ENCODE results near the gene TFDP1.
"Not testable (repeated sequence)": the region's sequence is repeated elsewhere in the genome, so short reads cannot be mapped to it uniquely, and the experiment has no call there.

The TFDP1 gene

GRCh38 chr13:113621046-113621445, 36.5 kb downstream of the TFDP1 start:
- no peak for DNase-seq

- DNase-seq, result not testable (repeated sequence)
Measured at GRCh38 chr13:113621498-113621897, 36.9 kb downstream of the TFDP1 start.

GRCh38 chr13:113621986-113622550, 37.5 kb downstream of the TFDP1 start:
- DNase-seq, result not testable (repeated sequence)

- no peak for DNase-seq
Measured at GRCh38 chr13:113622791-113623490, 38.4 kb downstream of the TFDP1 start.

GRCh38 chr13:113623491-113624234, 39.1 kb downstream of the TFDP1 start:
- no peak for DNase-seq

- no peak for DNase-seq
Measured at GRCh38 chr13:113624235-113624587, 39.7 kb downstream of the TFDP1 start.

GRCh38 chr13:113624640-113625304, 40.2 kb downstream of the TFDP1 start:
- not testable (repeated sequence) for DNase-seq

- no peak for DNase-seq
Measured at GRCh38 chr13:113625965-113626721, 41.6 kb downstream of the TFDP1 start.

GRCh38 chr13:113627136-113627535, 42.6 kb downstream of the TFDP1 start:
- no peak for DNase-seq

GRCh38 chr13:113628291-113629270, 44.0 kb downstream of the TFDP1 start:
- no peak for DNase-seq

- DNase-seq, result no peak
Measured at GRCh38 chr13:113629866-113630265, 45.3 kb downstream of the TFDP1 start.

- DNase-seq, result no peak
Measured at GRCh38 chr13:113630296-113630695, 45.7 kb downstream of the TFDP1 start.

- DNase-seq, result no peak
Measured at GRCh38 chr13:113630804-113631203, 46.3 kb downstream of the TFDP1 start.

GRCh38 chr13:113631341-113632095, 47.0 kb downstream of the TFDP1 start:
- no peak for DNase-seq

- no peak for DNase-seq
Measured at GRCh38 chr13:113632706-113633484, 48.3 kb downstream of the TFDP1 start.

- no peak for DNase-seq
Measured at GRCh38 chr13:113633485-113633873, 48.9 kb downstream of the TFDP1 start.

GRCh38 chr13:113634279-113635047, 49.9 kb downstream of the TFDP1 start:
- DNase-seq, result no peak

- no peak for DNase-seq
Measured at GRCh38 chr13:113635048-113635420, 50.5 kb downstream of the TFDP1 start.

GRCh38 chr13:113635709-113636108, 51.2 kb downstream of the TFDP1 start:
- DNase-seq, result no peak

All from CD4-positive, alpha-beta T cell treated with Interleukin-10 for 1 hour (primary cell).